ENCODE results near the gene SLC7A6. TPM values are rescaled to one million over a fixed set of nuclear protein-coding genes. Genes with fewer than 3 reads are reported as not detected.

Gene SLC7A6
- polyA plus RNA-seq, 3 donors, result 4.3 to 47.7 (median 5.5) TPM

DNA sequence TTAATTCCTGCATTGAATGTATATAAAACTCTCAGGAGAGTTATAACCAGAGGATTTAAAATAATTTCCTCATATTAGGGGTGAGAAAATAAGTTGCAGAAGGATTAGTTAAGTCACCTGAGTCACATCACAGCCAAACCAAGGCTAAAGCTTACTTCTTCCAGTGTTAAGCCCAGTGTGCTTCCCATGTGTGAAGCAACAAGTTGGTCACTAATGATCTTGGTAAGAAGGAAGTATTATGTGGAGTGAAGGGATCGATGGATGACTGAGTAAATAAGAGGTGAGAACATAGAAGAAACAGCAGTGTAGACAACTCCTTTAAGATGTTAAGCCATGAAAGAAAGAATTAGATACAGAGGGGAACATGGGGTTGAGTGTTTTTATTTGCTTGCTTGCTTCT, 49.0 kb upstream of the SLC7A6 start:
- no peak overlapping the region for H3K27ac Mint-ChIP-seq
- peaks cover 6% of the 10 kb centered on the region for H3K4me1 Mint-ChIP-seq
- Histone ChIP-seq H4K20me1 (ENCODE audit: insufficient read depth, low read length) (peaks cover 29% of the 10 kb centered on the region), H3K4me2 (replicated peaks; ENCODE audit: extremely low read depth, low read length, poor library complexity, severe bottlenecking) (no peak overlapping the region), H3K27ac (ENCODE audit: low read depth in 1 of 2, low read length in 2 of 2) (no peak overlapping the region), H3K4me3 (replicated peaks in 1 of 3; ENCODE audit: low read depth in 2 of 3, low read length in 3 of 3) (no peak overlapping the region), H3K36me3 (replicated peaks in 1 of 2; ENCODE audit: control insufficient read depth in 1 of 2, insufficient read depth in 2 of 2, low read length in 2 of 2) (peaks cover 8 to 39% of the 10 kb centered on the region in 2 donors), H3K4me1 (ENCODE audit: control insufficient read depth in 1 of 2, insufficient read depth in 2 of 2, low read length in 2 of 2) (no peaks in the 10 kb centered on the region), H3K79me2 (ENCODE audit: insufficient read depth, low read length) (peaks cover 4% of the 10 kb centered on the region), H3K9ac (ENCODE audit: insufficient read depth, low read length, poor library complexity, severe bottlenecking) (no peak overlapping the region), H3K9me3 (replicated peaks in 1 of 2; ENCODE audit: control insufficient read depth in 1 of 2, insufficient read depth in 1 of 2, low read length in 2 of 2) (no peaks in the 10 kb centered on the region), H3K27me3 (ENCODE audit: control insufficient read depth in 2 of 2, insufficient read depth in 2 of 2, low read length in 2 of 2) (no peaks in the 10 kb centered on the region), H2AFZ (ENCODE audit: insufficient read depth, low read depth, low read length, poor library complexity, severe bottlenecking) (no peak overlapping the region)
- no peak for DNase-seq
- H3K4me3 Mint-ChIP-seq, result no peak overlapping the region
- H3K27me3 Mint-ChIP-seq (ENCODE audit: low read depth in 3 of 3), result no peaks in the 10 kb centered on the region
- intact Hi-C loops (cut with micrococcal nuclease), result no loop called here
- H3K36me3 Mint-ChIP-seq, result peaks cover 35 to 43% of the 10 kb centered on the region in 2 donors
- H3K9me3 Mint-ChIP-seq, result no peaks in the 10 kb centered on the region
- 100% methylated on average over 1 of the region's 1 CpG for WGBS (ENCODE audit: insufficient coverage)
- TF ChIP-seq CTCF (IDR thresholded peaks at IDR 0.05), result no peak

- WGBS (ENCODE audit: insufficient coverage), result no CpG with 5 or more reads among the region's 3 CpGs
- peaks cover 6% of the 10 kb centered on the region for H3K4me1 Mint-ChIP-seq
- peaks cover 8 to 45% of the 10 kb centered on the region in 2 donors for H3K36me3 ChIP-seq (replicated peaks in 1 of 2; ENCODE audit: control insufficient read depth in 1 of 2, insufficient read depth in 2 of 2, low read length in 2 of 2)
- H3K9ac ChIP-seq (ENCODE audit: insufficient read depth, low read length, poor library complexity, severe bottlenecking), result no peak overlapping the region
- H3K36me3 Mint-ChIP-seq, result peaks cover 40 to 46% of the 10 kb centered on the region in 2 donors
- H3K27me3 Mint-ChIP-seq (ENCODE audit: low read depth in 3 of 3), result no peaks in the 10 kb centered on the region
- H3K4me1 ChIP-seq (ENCODE audit: control insufficient read depth in 1 of 2, insufficient read depth in 2 of 2, low read length in 2 of 2), result no peaks in the 10 kb centered on the region
- no peak overlapping the region for H2AFZ ChIP-seq (ENCODE audit: insufficient read depth, low read depth, low read length, poor library complexity, severe bottlenecking)
- H4K20me1 ChIP-seq (ENCODE audit: insufficient read depth, low read length), result peaks cover 29% of the 10 kb centered on the region
- H3K9me3 ChIP-seq (replicated peaks in 1 of 2; ENCODE audit: control insufficient read depth in 1 of 2, insufficient read depth in 1 of 2, low read length in 2 of 2), result no peaks in the 10 kb centered on the region
- H3K27me3 ChIP-seq (ENCODE audit: control insufficient read depth in 2 of 2, insufficient read depth in 2 of 2, low read length in 2 of 2), result no peaks in the 10 kb centered on the region
- H3K4me3 Mint-ChIP-seq, result no peak overlapping the region
- no peak for TF ChIP-seq CTCF (IDR thresholded peaks at IDR 0.05)
- H3K27ac Mint-ChIP-seq, result peak overlapping the region in 1 of 7 donors; percentile 55
- H3K4me2 ChIP-seq (replicated peaks; ENCODE audit: extremely low read depth, low read length, poor library complexity, severe bottlenecking), result no peak overlapping the region
- peaks cover 4% of the 10 kb centered on the region for H3K79me2 ChIP-seq (ENCODE audit: insufficient read depth, low read length)
- no peak overlapping the region for H3K4me3 ChIP-seq (replicated peaks in 1 of 3; ENCODE audit: low read depth in 2 of 3, low read length in 3 of 3)
- H3K9me3 Mint-ChIP-seq, result no peaks in the 10 kb centered on the region
- DNase-seq, result no peak
- intact Hi-C loops (cut with micrococcal nuclease), result no loop called here
- H3K27ac ChIP-seq (ENCODE audit: low read depth in 1 of 2, low read length in 2 of 2), result no peak overlapping the region
Measured at GRCh38 chr16:68216240-68216639, 48.1 kb upstream of the SLC7A6 start.
